OCI-LY3 (cell line): ENCODE data around the gene NPHP4.

ENCODE experiments used
- H2AFZ ChIP-seq: fragments of 200-600, 300-600 bp; shearing (Covaris generic); 2 replicates; pipeline ENCODE4 v1.6.0; 2014; ENCODE audit warnings: antibody characterized with exemption, low read depth, low read length
- H3K27ac ChIP-seq: fragments of 200-600, 300-600 bp; sonication (generic); 2 replicates; pipeline ENCODE4 v1.5.1; 2014; ENCODE audit warnings: mild to moderate bottlenecking, low read length, moderate library complexity, mixed read lengths
- H3K27me3 ChIP-seq: fragments of 200-600, 300-600 bp; sonication (generic); 2 replicates; pipeline ENCODE4 v1.6.1; 2014; ENCODE audit warnings: low read depth, low read length, mixed read lengths
- H3K36me3 ChIP-seq: fragments of 200-600, 300-600 bp; sonication (generic); replicated peaks from 2 replicates; pipeline ENCODE3; 2014; ENCODE audit warnings: low read depth, low read length, mixed read lengths
- H3K4me1 ChIP-seq: fragments of 300-600, 200-600 bp; sonication (generic); 2 replicates; pipeline ENCODE4 v1.6.1; 2014; ENCODE audit warnings: low read length, mixed read lengths
- H3K4me2 ChIP-seq: fragments of 200-600, 300-600 bp; sonication (generic); 2 replicates; pipeline ENCODE4 v1.6.1; 2014; ENCODE audit warnings: low read length, mixed read lengths
- H3K4me3 ChIP-seq: fragments of 300-600, 200-600 bp; sonication (generic); 2 replicates; pipeline ENCODE4 v1.5.1; 2014; ENCODE audit warnings: antibody characterized with exemption, mild to moderate bottlenecking, low read length, moderate library complexity
- H3K79me2 ChIP-seq: fragments of 300-600, 200-600 bp; shearing (Covaris generic); 2 replicates; pipeline ENCODE4 v1.6.1; 2014; ENCODE audit warnings: mild to moderate bottlenecking, low read length, mixed read lengths
- H3K9ac ChIP-seq: fragments of 300-600, 200-600 bp; shearing (Covaris generic); 2 replicates; pipeline ENCODE4 v1.6.0; 2014; ENCODE audit warnings: mild to moderate bottlenecking, low read length, moderate library complexity
- H3K9me3 ChIP-seq: fragments of 200-600, 300-600 bp; shearing (Covaris generic); 2 replicates; pipeline ENCODE4 v1.6.1; 2014; ENCODE audit warnings: low read length, mixed read lengths; ENCODE audit not compliant: insufficient read depth
- H4K20me1 ChIP-seq: fragments of 200-600, 300-600 bp; sonication (generic); 2 replicates; pipeline ENCODE4 v1.6.1; 2016; ENCODE audit warnings: low read length, mixed read lengths; ENCODE audit not compliant: insufficient read depth
- CTCF ChIP-seq: fragments of 200-600, 300-600 bp; sonication (generic); IDR thresholded peaks from 2 replicates; pipeline ENCODE4 v1.5.1; 2014; ENCODE audit warnings: antibody characterized with exemption, low read length, low read depth
- EZH2phosphoT487 ChIP-seq: fragments of 200-600 bp; shearing (Covaris generic); IDR thresholded peaks from 2 replicates; pipeline ENCODE4 v1.6.1; 2018; ENCODE audit warnings: antibody characterized with exemption, mixed run types, low read depth

Gene NPHP4

GRCh38 chr1:6001992-6002576 is 9.9 kb upstream of the NPHP4 start:
- Histone ChIP-seq H3K4me1 (peaks cover 8% of the 10 kb centered on the region), H3K27me3 (no peaks in the 10 kb centered on the region), H4K20me1 (peaks cover 5% of the 10 kb centered on the region; the same call in 1 of the 2 replicates), H3K9ac (no peak overlapping the region), H3K79me2 (no peaks in the 10 kb centered on the region), H3K27ac (no peak overlapping the region), H3K9me3 (no peaks in the 10 kb centered on the region), H2AFZ (no peak overlapping the region), H3K4me3 (no peak overlapping the region), H3K36me3 (no peaks in the 10 kb centered on the region), H3K4me2 (no peak overlapping the region)
- TF ChIP-seq EZH2phosphoT487 (no peak), CTCF (no peak)

GRCh38 chr1:6000444-6001288 is 8.4 kb upstream of the NPHP4 start:
- Histone ChIP-seq H3K4me1 (peaks cover 8% of the 10 kb centered on the region), H3K27me3 (no peaks in the 10 kb centered on the region), H4K20me1 (peaks cover 5% of the 10 kb centered on the region; the same call in 1 of the 2 replicates), H3K79me2 (no peaks in the 10 kb centered on the region), H3K27ac (no peak overlapping the region), H2AFZ (no peak overlapping the region), H3K36me3 (no peaks in the 10 kb centered on the region), H3K9ac (no peak overlapping the region), H3K9me3 (no peaks in the 10 kb centered on the region), H3K4me2 (no peak overlapping the region), H3K4me3 (no peak overlapping the region)
- TF ChIP-seq EZH2phosphoT487 (no peak), CTCF (no peak)

GRCh38 chr1:5999711-6000443 is 7.7 kb upstream of the NPHP4 start:
- no peak for TF ChIP-seq EZH2phosphoT487
- TF ChIP-seq CTCF: no peak
- no peaks in the 10 kb centered on the region for H3K9me3 ChIP-seq
- no peak overlapping the region for H3K4me3 ChIP-seq
- H4K20me1 ChIP-seq: peaks cover 7% of the 10 kb centered on the region; the same call in 1 of the 2 replicates
- no peak overlapping the region for H2AFZ ChIP-seq
- peaks cover 10% of the 10 kb centered on the region for H3K4me1 ChIP-seq
- no peaks in the 10 kb centered on the region for H3K27me3 ChIP-seq
- no peak overlapping the region for H3K9ac ChIP-seq
- H3K36me3 ChIP-seq: no peaks in the 10 kb centered on the region
- peaks cover 5% of the 10 kb centered on the region; the same call in 1 of the 2 replicates for H3K79me2 ChIP-seq
- no peak overlapping the region for H3K27ac ChIP-seq
- no peak overlapping the region for H3K4me2 ChIP-seq

- no peak overlapping the region for H3K4me2 ChIP-seq
Observed at GRCh38 chr1:5998906-5999301, 6.7 kb upstream of the NPHP4 start.

More at GRCh38 chr1:5998906-5999301, 6.7 kb upstream of the NPHP4 start:
- Histone ChIP-seq H3K4me3 (no peak overlapping the region), H3K79me2 (peaks cover 14% of the 10 kb centered on the region), H4K20me1 (peaks cover 12% of the 10 kb centered on the region; the same call in 1 of the 2 replicates), H3K36me3 (no peaks in the 10 kb centered on the region), H2AFZ (no peak overlapping the region), H3K4me1 (peaks cover 20% of the 10 kb centered on the region), H3K9ac (no peak overlapping the region), H3K9me3 (no peaks in the 10 kb centered on the region), H3K27ac (no peak overlapping the region), H3K27me3 (no peaks in the 10 kb centered on the region)
- no peak for TF ChIP-seq CTCF
- no peak for TF ChIP-seq EZH2phosphoT487
